ENCODE results near the gene C3.

C3 gene

GRCh38 chr19:6728346-6728745, 7.9 kb upstream of the C3 start:
- no peak overlapping the region for H3K9ac ChIP-seq (ENCODE audit: low read depth, low read length, poor library complexity, severe bottlenecking)
- H3K36me3 ChIP-seq (ENCODE audit: insufficient read depth, low read length): no peaks in the 10 kb centered on the region
- no peaks in the 10 kb centered on the region for H3K27me3 ChIP-seq (ENCODE audit: insufficient read depth, low read length, poor library complexity, severe bottlenecking)
- H3K4me1 ChIP-seq (ENCODE audit: insufficient read depth, low read length, poor library complexity, severe bottlenecking): no peaks in the 10 kb centered on the region
- no peak overlapping the region for H3K4me2 ChIP-seq (ENCODE audit: low read depth, low read length, poor library complexity, severe bottlenecking)
- H2AFZ ChIP-seq (ENCODE audit: low read length): no peak overlapping the region
- H3F3A ChIP-seq (ENCODE audit: low read depth): no peaks in the 10 kb centered on the region
- H3K79me2 ChIP-seq (ENCODE audit: insufficient read depth, low read length): no peaks in the 10 kb centered on the region
- H3K4me3 ChIP-seq (ENCODE audit: low read length, poor library complexity, severe bottlenecking): no peak overlapping the region
- no peaks in the 10 kb centered on the region for H3K9me3 ChIP-seq (ENCODE audit: insufficient read depth, low read depth, low read length)
- H4K20me1 ChIP-seq (ENCODE audit: insufficient read depth, low read length, poor library complexity, severe bottlenecking): no peaks in the 10 kb centered on the region
- TF ChIP-seq CTCF (conservative IDR thresholded peaks at IDR 0.05; ENCODE audit: low read length) (no peak), EZH2phosphoT487 (IDR thresholded peaks at IDR 0.05; ENCODE audit: borderline replicate concordance) (no peak)
- no peaks in the 10 kb centered on the region for H3K9me2 ChIP-seq (replicated peaks; ENCODE audit: low read depth, low read length)

GRCh38 chr19:6725513-6726231, 5.2 kb upstream of the C3 start:
- Histone ChIP-seq H3F3A (ENCODE audit: low read depth) (no peaks in the 10 kb centered on the region), H3K79me2 (ENCODE audit: insufficient read depth, low read length) (no peaks in the 10 kb centered on the region), H3K9me3 (ENCODE audit: insufficient read depth, low read depth, low read length) (no peaks in the 10 kb centered on the region), H3K4me2 (ENCODE audit: low read depth, low read length, poor library complexity, severe bottlenecking) (no peak overlapping the region), H3K4me3 (ENCODE audit: low read length, poor library complexity, severe bottlenecking) (no peak overlapping the region), H3K36me3 (ENCODE audit: insufficient read depth, low read length) (no peaks in the 10 kb centered on the region), H3K9me2 (replicated peaks; ENCODE audit: low read depth, low read length) (no peaks in the 10 kb centered on the region), H3K4me1 (ENCODE audit: insufficient read depth, low read length, poor library complexity, severe bottlenecking) (no peaks in the 10 kb centered on the region), H4K20me1 (ENCODE audit: insufficient read depth, low read length, poor library complexity, severe bottlenecking) (no peaks in the 10 kb centered on the region), H2AFZ (ENCODE audit: low read length) (no peak overlapping the region), H3K9ac (ENCODE audit: low read depth, low read length, poor library complexity, severe bottlenecking) (no peak overlapping the region), H3K27me3 (ENCODE audit: insufficient read depth, low read length, poor library complexity, severe bottlenecking) (no peaks in the 10 kb centered on the region)
- no peak for TF ChIP-seq CTCF (conservative IDR thresholded peaks at IDR 0.05; ENCODE audit: low read length)

- TF ChIP-seq EZH2phosphoT487 (IDR thresholded peaks at IDR 0.05; ENCODE audit: borderline replicate concordance) (no peak), CTCF (conservative IDR thresholded peaks at IDR 0.05; ENCODE audit: low read length) (no peak)
- H4K20me1 ChIP-seq (ENCODE audit: insufficient read depth, low read length, poor library complexity, severe bottlenecking): no peaks in the 10 kb centered on the region
- no peaks in the 10 kb centered on the region for H3K36me3 ChIP-seq (ENCODE audit: insufficient read depth, low read length)
- H3K9me2 ChIP-seq (replicated peaks; ENCODE audit: low read depth, low read length): no peaks in the 10 kb centered on the region
- H3K79me2 ChIP-seq (ENCODE audit: insufficient read depth, low read length): no peaks in the 10 kb centered on the region
- H3K4me3 ChIP-seq (ENCODE audit: low read length, poor library complexity, severe bottlenecking): no peak overlapping the region
- H3F3A ChIP-seq (ENCODE audit: low read depth): no peaks in the 10 kb centered on the region
- H3K27me3 ChIP-seq (ENCODE audit: insufficient read depth, low read length, poor library complexity, severe bottlenecking): no peaks in the 10 kb centered on the region
- H2AFZ ChIP-seq (ENCODE audit: low read length): no peak overlapping the region
- no peaks in the 10 kb centered on the region for H3K9me3 ChIP-seq (ENCODE audit: insufficient read depth, low read depth, low read length)
- no peaks in the 10 kb centered on the region for H3K4me1 ChIP-seq (ENCODE audit: insufficient read depth, low read length, poor library complexity, severe bottlenecking)
- H3K4me2 ChIP-seq (ENCODE audit: low read depth, low read length, poor library complexity, severe bottlenecking): no peak overlapping the region
- no peak overlapping the region for H3K9ac ChIP-seq (ENCODE audit: low read depth, low read length, poor library complexity, severe bottlenecking)
These were observed 4.4 kb upstream of the C3 start for GRCh38 chr19:6724631-6725492.

Measured in Loucy (cell line).